Measurements from ENCODE around the gene COPRS. TPM values are rescaled to one million over a fixed set of nuclear protein-coding genes. Genes with fewer than 3 reads are reported as not detected.

Gene COPRS
- total RNA-seq, 1 experiment from 2014 or later, result 139 TPM

- no peak for DNase-seq (ENCODE audit: low spot score)
Observed at GRCh38 chr17:31808521-31809050, 50.5 kb downstream of the COPRS start.

DNA sequence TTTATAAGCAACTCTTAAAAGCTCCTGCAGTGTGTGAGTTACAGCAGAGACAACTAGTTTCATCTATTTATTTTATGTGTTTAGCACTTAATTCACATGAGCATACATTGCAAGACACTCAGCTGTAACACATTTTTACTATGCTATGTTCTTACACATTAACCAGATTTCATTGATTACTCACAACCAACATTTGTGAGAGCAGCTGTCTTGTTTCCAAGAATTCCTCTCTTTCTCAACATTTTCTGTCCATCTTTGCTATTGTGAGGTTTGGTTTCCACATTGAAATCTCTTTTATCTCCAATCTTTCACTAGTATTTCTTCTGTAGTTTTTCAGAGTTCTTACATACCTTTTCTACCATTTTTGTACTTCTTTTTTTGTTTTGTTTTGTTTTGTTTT lies 51.2 kb downstream of the COPRS start:
- no peak for DNase-seq (ENCODE audit: low spot score)

DNA sequence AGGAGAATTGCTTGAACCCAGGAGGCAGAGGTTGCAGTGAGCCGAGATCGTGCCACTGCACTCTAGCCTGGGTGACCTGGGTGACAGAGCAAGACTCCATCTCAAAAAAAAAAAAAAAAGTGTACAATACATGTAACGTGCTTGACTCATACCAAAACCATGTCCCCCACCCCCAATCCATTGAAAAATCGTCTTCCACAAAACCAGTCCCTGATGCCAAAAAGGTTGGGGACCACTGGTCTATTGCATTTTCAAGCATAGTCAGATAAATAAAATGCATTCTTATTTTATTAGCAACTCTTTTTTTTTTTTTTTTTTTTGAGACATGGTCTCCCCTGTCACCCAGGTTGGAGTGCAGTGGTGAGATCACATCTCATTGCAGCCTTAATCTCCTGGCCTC lies 52.1 kb downstream of the COPRS start:
- DNase-seq (ENCODE audit: low spot score), result no peak

DNA sequence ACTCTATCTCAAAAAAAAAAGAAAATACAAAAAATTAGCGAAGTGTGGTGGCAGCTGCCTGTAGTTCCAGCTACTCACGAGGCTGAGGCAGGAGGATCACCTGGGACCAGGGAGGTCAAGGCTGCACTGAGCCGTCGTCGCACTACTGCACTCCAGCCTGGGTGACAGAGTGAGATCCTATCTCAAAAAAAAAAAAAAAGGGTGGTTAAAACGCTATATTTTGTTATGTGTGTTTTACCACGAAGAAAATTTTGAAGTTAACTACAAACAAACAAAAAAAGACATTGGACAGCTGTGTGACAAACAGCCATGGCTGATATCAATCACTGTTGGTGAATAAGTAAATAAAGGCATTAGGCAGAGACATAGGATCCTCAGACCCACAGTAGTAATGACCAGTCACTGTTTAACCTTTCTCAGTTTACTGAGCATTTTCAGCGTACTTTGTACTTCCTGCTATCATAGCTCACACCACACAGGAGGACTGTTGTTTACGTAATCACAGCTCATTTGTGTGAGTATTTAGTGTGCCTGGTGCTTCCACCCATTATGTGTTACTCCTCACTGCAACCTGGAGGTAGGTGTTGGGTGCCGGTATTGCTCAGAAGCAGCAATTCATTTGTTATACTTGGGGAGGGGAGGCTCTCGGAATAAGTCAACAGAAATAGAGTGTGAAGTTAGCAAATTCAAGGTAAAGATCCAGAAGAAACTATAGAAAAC lies 55.4 kb downstream of the COPRS start:
- DNase-seq (ENCODE audit: low spot score), result peak; percentile 76

DNA sequence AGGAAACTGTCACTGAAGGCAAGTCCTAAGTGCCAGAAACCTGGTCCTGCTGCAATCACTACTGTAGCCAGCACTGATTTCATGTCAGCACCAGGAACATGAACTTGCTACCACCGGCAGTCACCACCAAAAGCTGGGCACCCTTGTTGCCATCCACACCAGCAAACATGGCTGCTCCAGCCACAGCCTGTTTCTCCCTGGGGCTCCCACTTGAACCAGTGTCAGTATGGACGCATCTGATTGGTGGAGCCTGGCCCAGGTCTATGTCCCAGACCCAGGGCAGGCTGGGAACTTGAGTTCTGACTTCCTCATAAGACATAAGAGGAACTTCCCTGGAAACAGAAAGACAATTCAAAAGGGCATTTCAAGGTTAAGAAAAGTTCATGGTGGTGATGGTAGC lies 56.5 kb downstream of the COPRS start:
- no peak for DNase-seq (ENCODE audit: low spot score)

Other genes starting within 250 kb of the COPRS start
- 40.8 and 44.4 TPM in 2 replicates for gene UTP6, start 42.5 kb upstream of the COPRS start, total RNA-seq (2014; rRNA removed; shearing (Covaris generic))
- 15.5 and 19.5 TPM in 2 replicates for gene SUZ12, start 77.8 kb upstream of the COPRS start, total RNA-seq (2014; rRNA removed; shearing (Covaris generic))
- 8.7 and 11.2 TPM in 2 replicates for gene LRRC37B, start 148.1 kb upstream of the COPRS start, total RNA-seq (2014; rRNA removed; shearing (Covaris generic))